A549 (cell line): ENCODE results near the gene TBC1D25. TPM values are rescaled to one million over a fixed set of nuclear protein-coding genes. Genes with fewer than 3 reads are reported as not detected.

ENCODE experiments used
- ATAC-seq, 2 experiments: fragments of 200-7000 bp in 1 of 2; fragments of >200 bp in 1 of 2; cut with Nextera tagmentation in 1 of 2; cut with Tn5 transposase in 1 of 2; 3 replicates each; pipeline versions ENCODE4 v1.8.0 to v1.9.1; 2018 to 2020; ENCODE audit warnings: mild to moderate bottlenecking in 1 of 2, moderate library complexity in 1 of 2
- CTCF ChIA-PET: fragments of 300-600 bp; sonication (Branson Sonifier 250); formaldehyde crosslinking; extraction: SDS; loops from one replicate; lab custom pipeline; 2021; ENCODE audit warnings: antibody characterized with exemption, inconsistent platforms; lab: Yijun Ruan, JAX
- POLR2A ChIA-PET: fragments of 350-600 bp; formaldehyde crosslinking; extraction: SDS; loops from one replicate; lab custom pipeline; 2021; ENCODE audit warnings: antibody characterized with exemption, inconsistent platforms; lab: Yijun Ruan, JAX
- DNase-seq, 2 experiments: peaks; one replicate each; pipeline versions ENCODE4 v3.0.0 to v3.0.0-alpha.2; 2011 to 2016; ENCODE audit warnings: low read depth in 1 of 2, low spot score in 1 of 2
- FAIRE-seq: peaks from 2 replicates; lab custom pipeline; 2011; peaks lifted over from hg19 to GRCh38; lab: Jason Lieb, UNC
- H3K27ac ChIP-seq, 2 experiments: fragments of >200 bp; sonication (Bioruptor Twin); formaldehyde crosslinking; 3 replicates each; pipeline ENCODE4 v1.5.1; 2016 to 2017
- H3K4me1 ChIP-seq: fragments of >200 bp; sonication (Bioruptor Twin); formaldehyde crosslinking; 3 replicates; pipeline ENCODE4 v1.6.1; 2016
- H3K4me2 ChIP-seq: fragments of >200 bp; sonication (Bioruptor Twin); formaldehyde crosslinking; 3 replicates; pipeline ENCODE4 v1.6.1; 2016
- H3K4me3 ChIP-seq: fragments of >200 bp; sonication (Bioruptor Twin); formaldehyde crosslinking; 3 replicates; pipeline ENCODE4 v1.5.1; 2016
- H3K9me3 ChIP-seq: fragments of >200 bp; sonication (Bioruptor Twin); formaldehyde crosslinking; 3 replicates; pipeline ENCODE4 v1.6.1; 2016
- BCL3 ChIP-seq: fragments of >200 bp; sonication (Bioruptor Twin); formaldehyde crosslinking; IDR thresholded peaks from 3 replicates; pipeline ENCODE4 v1.6.1; 2016
- CEBPB ChIP-seq, 2 experiments: fragments of >200 bp in 1 of 2; sonication (Bioruptor Twin) in 1 of 2; formaldehyde crosslinking in 1 of 2; IDR thresholded peaks; 2 replicates each; pipeline ENCODE4 v1.6.1; 2012 to 2016
- CHD4 ChIP-seq: fragments of 200-600 bp; sonication (generic); IDR thresholded peaks from 2 replicates; pipeline ENCODE4 v1.6.1; 2016; ENCODE audit warnings: antibody characterized with exemption, mild to moderate bottlenecking, borderline replicate concordance
- CTCF ChIP-seq: fragments of >200 bp; sonication (Bioruptor Twin); formaldehyde crosslinking; IDR thresholded peaks from 3 replicates; pipeline ENCODE4 v1.5.1; 2016
- E2F6 ChIP-seq: IDR thresholded peaks from 2 replicates; pipeline ENCODE4 v1.6.1; 2012; ENCODE audit warnings: low read depth, borderline replicate concordance
- EHF ChIP-seq: fragments of 250-450 bp; sonication (Bioruptor Pico); IDR thresholded peaks from 2 replicates; pipeline ENCODE4 v1.5.0; 2020; ENCODE audit warnings: mild to moderate bottlenecking
- EP300 ChIP-seq, 2 experiments: fragments of >200 bp; sonication (Bioruptor Twin); formaldehyde crosslinking; IDR thresholded peaks; 2 replicates in 1 of 2; 3 replicates in 1 of 2; pipeline ENCODE4 v1.6.1; 2016 to 2017
- ESRRA ChIP-seq: fragments of 150-350 bp; IDR thresholded peaks from 2 replicates; pipeline ENCODE4 v1.6.1; 2014; ENCODE audit warnings: mild to moderate bottlenecking, low read length, borderline replicate concordance
- FOSB ChIP-seq: fragments of 250-450 bp; sonication (Bioruptor Pico); IDR thresholded peaks from 2 replicates; pipeline ENCODE4 v1.5.0; 2020; ENCODE audit warnings: mild to moderate bottlenecking, moderate library complexity
- FOSL2 ChIP-seq, 2 experiments: fragments of 450-650 bp in 1 of 2; fragments of >200 bp in 1 of 2; sonication (Bioruptor Twin) in 1 of 2; formaldehyde crosslinking; IDR thresholded peaks; 2 replicates each; pipeline versions ENCODE4 v1.5.0 to v1.6.1; 2016 to 2020; ENCODE audit warnings: mild to moderate bottlenecking in 1 of 2, moderate library complexity in 1 of 2
- HOXB13 ChIP-seq: fragments of 250-450 bp; sonication (Bioruptor Pico); IDR thresholded peaks from 2 replicates; pipeline ENCODE4 v1.5.0; 2020; ENCODE audit warnings: low read depth, mild to moderate bottlenecking, moderate library complexity
- HOXB5 ChIP-seq: fragments of 250-450 bp; sonication (Bioruptor Pico); IDR thresholded peaks from 2 replicates; pipeline ENCODE4 v1.5.0; 2020; ENCODE audit warnings: mild to moderate bottlenecking, moderate library complexity
- JUN ChIP-seq, 2 experiments: fragments of >200 bp; sonication (Bioruptor Twin); formaldehyde crosslinking; IDR thresholded peaks; 2 replicates in 1 of 2; 3 replicates in 1 of 2; pipeline ENCODE4 v1.6.1; 2016 to 2017
- JUNB ChIP-seq: fragments of >200 bp; sonication (Bioruptor Twin); formaldehyde crosslinking; IDR thresholded peaks from 2 replicates; pipeline ENCODE4 v1.6.1; 2016
- MAX ChIP-seq: IDR thresholded peaks from 2 replicates; pipeline ENCODE4 v1.6.1; 2012
- MYC ChIP-seq: IDR thresholded peaks from 2 replicates; pipeline ENCODE4 v1.6.1; 2012; ENCODE audit warnings: mild to moderate bottlenecking, inconsistent platforms, low read length, improper control_type of control experiment, borderline replicate concordance
- NFE2L2 ChIP-seq: fragments of 150-350 bp; conservative IDR thresholded peaks from 2 replicates; pipeline ENCODE4 v1.6.1; 2014; ENCODE audit warnings: low read length
- NPAS2 ChIP-seq: fragments of 250-450 bp; sonication (Bioruptor Pico); IDR thresholded peaks from 2 replicates; pipeline ENCODE4 v1.8.0; 2022; ENCODE audit warnings: mild to moderate bottlenecking, moderate library complexity, borderline replicate concordance
- PBX3 ChIP-seq: IDR thresholded peaks from 2 replicates; pipeline ENCODE4 v1.6.1; 2012
- PHF8 ChIP-seq: fragments of 200-600 bp; sonication (generic); IDR thresholded peaks from 2 replicates; pipeline ENCODE4 v1.6.1; 2016; ENCODE audit warnings: low read depth, mild to moderate bottlenecking, antibody characterized with exemption, moderate library complexity, borderline replicate concordance
- POLR2A ChIP-seq: IDR thresholded peaks from 2 replicates; pipeline ENCODE4 v1.6.1; 2012; ENCODE audit warnings: mild to moderate bottlenecking, low read length
- POLR2AphosphoS2 ChIP-seq: conservative IDR thresholded peaks from 2 replicates; pipeline ENCODE4 v1.6.1; 2012; ENCODE audit warnings: low read length, improper control_type of control experiment, inconsistent platforms
- RCOR1 ChIP-seq: fragments of 150-350 bp; IDR thresholded peaks from 2 replicates; pipeline ENCODE4 v1.6.1; 2014; ENCODE audit warnings: antibody characterized with exemption, low read length, low read depth
- RNF2 ChIP-seq: fragments of 200-600 bp; sonication (generic); IDR thresholded peaks from 2 replicates; pipeline ENCODE4 v1.6.1; 2016; ENCODE audit warnings: low read depth, mild to moderate bottlenecking, antibody characterized with exemption, moderate library complexity, borderline replicate concordance
- SREBF2 ChIP-seq: fragments of 450-650 bp; IDR thresholded peaks from 2 replicates; pipeline ENCODE4 v1.6.1; 2014; ENCODE audit warnings: mild to moderate bottlenecking, moderate library complexity
- TFCP2L1 ChIP-seq: fragments of 250-450 bp; sonication (Bioruptor Pico); IDR thresholded peaks from 2 replicates; pipeline ENCODE4 v1.5.0; 2021; ENCODE audit warnings: mild to moderate bottlenecking
- TP53 ChIP-seq: fragments of 250-450 bp; sonication (Bioruptor Pico); IDR thresholded peaks from 2 replicates; pipeline ENCODE4 v1.5.0; 2021; ENCODE audit warnings: mild to moderate bottlenecking, moderate library complexity
- WGBS: methylation state at CpG from one replicate; pipeline ENCODE4 v1.1.6; 2017; ENCODE audit errors: missing lambda C conversion rate; 5-methylcytosine and 5-hydroxymethylcytosine counted together
- polyA plus RNA-seq, 4 experiments: library from polyadenylated mRNA; depleted of rRNA in 3 of 4; stranded (reverse); fragments of >200 nt; fragmentation: RNase III in 1 of 4; extraction: RNeasy Plus Mini Kit Qiagen cat#74134 plus additional on column Dnase treatment in 1 of 4; gene quantifications; 2 replicates in 3 of 4; 3 replicates in 1 of 4; pipeline ENCODE4 v1.2.3, GENCODE V29; 2011 to 2017

TBC1D25 gene
- polyA plus RNA-seq, 2 of the 4 experiments (the other 2 are of a cell fraction) = 8.6 to 13.0 TPM

- ChIA-PET POLR2A (interaction anchor here (0.5 to 1.0 kb wide), 11 partner anchors 10 to 1380 kb away, joined by 3 to 13 read pairs (median 4); partner anchors contain the start of genes HDAC6, RBM3 and TBC1D25), CTCF (interaction anchor here (0.6 to 0.9 kb wide), 3 partner anchors 29 to 123 kb away, joined by 3 to 5 read pairs (median 4); no protein-coding TSS in a partner anchor)
- FAIRE-seq = peak; percentile 98
- 1% methylated on average over 39 of the region's 62 CpGs for WGBS
- ATAC-seq = peak; percentile 91 to 92
- peak; percentile 88 to 96 for DNase-seq
- Histone ChIP-seq H3K9me3 (no peaks in the 10 kb centered on the region), H3K4me2 (peak within 1 kb of the TSS; percentile 89), H3K4me3 (peak within 1 kb of the TSS; percentile 70), H3K27ac (peak within 1 kb of the TSS; percentile 99), H3K4me1 (peaks cover 11% of the 10 kb centered on the region; the same call in 2 of the 3 replicates)
- TF ChIP-seq POLR2A (peak; percentile 86), JUNB (no peak), TP53 (CRISPR knock-in tag) (peak; percentile 72; the same call in 1 of the 2 replicates), TFCP2L1 (peak; percentile 85), FOSB (no peak), JUN (IDR thresholded peaks at IDR 0.05) (peak; percentile 82 to 89), ESRRA (0 out of 2 replicates have a peak, but pooled peaks have one; percentile 20), PBX3 (no peak), FOSL2 (IDR thresholded peaks at IDR 0.05) (no peak), FOSL2 (CRISPR knock-in tag; IDR thresholded peaks at IDR 0.05) (peak; percentile 21; the same call in 1 of the 2 replicates), MYC (peak; percentile 81), NPAS2 (no peak), HOXB13 (CRISPR knock-in tag) (no peak), MAX (peak; percentile 63), HOXB5 (CRISPR knock-in tag) (0 out of 2 replicates have a peak, but pooled peaks have one; percentile 36), BCL3 (peak; percentile 65), CEBPB (IDR thresholded peaks at IDR 0.05) (no peak), POLR2AphosphoS2 (no peak), EP300 (IDR thresholded peaks at IDR 0.05) (no peak), SREBF2 (no peak), PHF8 (peak; percentile 42; the same call in 1 of the 2 replicates)
- TF ChIP-seq, all 56 proteins: peak for 11
These were observed 58.1 kb downstream of the TBC1D25 start, which contains the start of gene WDR13 for GRCh38 chrX:48597353-48598264. Gene WDR13, plus strand, starts transcription at chrX:48597492. Its CDS starts 505 bp downstream, at chrX:48597997.

GRCh38 chrX:48598614-48599013, 59.1 kb downstream of the TBC1D25 start:
- CTCF ChIA-PET = interaction anchor here (0.9 kb wide), 1 partner anchor 97 kb away, joined by 5 read pairs; no protein-coding TSS in a partner anchor
- WGBS = 85% methylated on average over 9 of the region's 25 CpGs
- TF ChIP-seq RCOR1 (no peak), ESRRA (no peak), MAX (no peak), CHD4 (no peak), PHF8 (no peak), NPAS2 (no peak), RNF2 (no peak), NFE2L2 (no peak), JUNB (no peak), EHF (CRISPR knock-in tag) (no peak), CTCF (no peak), SREBF2 (no peak), E2F6 (no peak), CEBPB (IDR thresholded peaks at IDR 0.05) (no peak)

More at GRCh38 chrX:48598614-48599013, 59.1 kb downstream of the TBC1D25 start:
- FAIRE-seq (no peak), ATAC-seq (no peak), DNase-seq (no peak)
- no peaks in the 10 kb centered on the region for H3K9me3 ChIP-seq
- H3K27ac ChIP-seq = peak overlapping the region; percentile 99
- peaks cover 11% of the 10 kb centered on the region; the same call in 2 of the 3 replicates for H3K4me1 ChIP-seq
- peak overlapping the region; percentile 89 for H3K4me2 ChIP-seq
- POLR2A ChIA-PET = interaction anchor here (0.5 to 1.0 kb wide), 10 partner anchors 9 to 1381 kb away, joined by 3 to 13 read pairs (median 4); partner anchors contain the start of genes HDAC6, RBM3 and TBC1D25
- H3K4me3 ChIP-seq = peak overlapping the region; percentile 70
